DND-41 (cell line): Measurements from ENCODE around the gene THSD4.

ENCODE experiments used
- EZH2 ChIP-seq: IDR thresholded peaks from 3 replicates; pipeline ENCODE4 v1.6.1; 2012; ENCODE audit warnings: borderline replicate concordance, low read depth, mild to moderate bottlenecking, moderate library complexity, low read length, inconsistent platforms; ENCODE audit not compliant: severe bottlenecking
- TF ChIP-seq, protein P1 (sequence below): IDR thresholded peaks from 2 replicates; pipeline ENCODE4 v1.5.1; 2012; ENCODE audit warnings: borderline replicate concordance, low read length, moderate library complexity, mild to moderate bottlenecking; ENCODE audit not compliant: poor library complexity, severe bottlenecking; ENCODE audit errors: extremely low read depth

DNA sequence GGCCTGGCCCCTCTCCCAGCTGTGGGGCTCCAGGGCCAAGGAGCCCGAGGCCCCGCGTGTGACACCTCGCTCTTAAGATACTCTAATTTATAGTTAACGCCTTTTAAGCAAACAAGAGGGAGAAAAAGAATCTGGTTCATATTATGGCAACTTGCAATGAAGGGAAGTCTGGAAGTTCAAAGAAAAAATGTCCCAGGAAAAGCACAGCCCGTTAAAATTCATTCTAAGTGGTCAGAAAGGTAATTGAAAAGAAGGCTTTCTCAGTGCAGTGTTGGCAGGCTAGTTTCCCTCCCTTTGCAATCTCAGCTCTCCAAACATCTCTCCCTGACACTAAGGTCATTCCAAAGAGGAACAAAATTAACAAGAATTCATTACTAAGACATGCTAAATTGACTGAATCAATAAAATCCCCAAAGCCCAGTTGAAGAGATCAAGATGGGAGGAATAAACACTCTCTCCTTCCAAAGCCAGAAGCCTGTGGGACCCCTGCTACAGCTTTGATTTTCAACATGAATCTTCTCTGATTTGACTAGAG, 339.3 kb downstream of the THSD4 start:
- TF ChIP-seq, protein P1, sequence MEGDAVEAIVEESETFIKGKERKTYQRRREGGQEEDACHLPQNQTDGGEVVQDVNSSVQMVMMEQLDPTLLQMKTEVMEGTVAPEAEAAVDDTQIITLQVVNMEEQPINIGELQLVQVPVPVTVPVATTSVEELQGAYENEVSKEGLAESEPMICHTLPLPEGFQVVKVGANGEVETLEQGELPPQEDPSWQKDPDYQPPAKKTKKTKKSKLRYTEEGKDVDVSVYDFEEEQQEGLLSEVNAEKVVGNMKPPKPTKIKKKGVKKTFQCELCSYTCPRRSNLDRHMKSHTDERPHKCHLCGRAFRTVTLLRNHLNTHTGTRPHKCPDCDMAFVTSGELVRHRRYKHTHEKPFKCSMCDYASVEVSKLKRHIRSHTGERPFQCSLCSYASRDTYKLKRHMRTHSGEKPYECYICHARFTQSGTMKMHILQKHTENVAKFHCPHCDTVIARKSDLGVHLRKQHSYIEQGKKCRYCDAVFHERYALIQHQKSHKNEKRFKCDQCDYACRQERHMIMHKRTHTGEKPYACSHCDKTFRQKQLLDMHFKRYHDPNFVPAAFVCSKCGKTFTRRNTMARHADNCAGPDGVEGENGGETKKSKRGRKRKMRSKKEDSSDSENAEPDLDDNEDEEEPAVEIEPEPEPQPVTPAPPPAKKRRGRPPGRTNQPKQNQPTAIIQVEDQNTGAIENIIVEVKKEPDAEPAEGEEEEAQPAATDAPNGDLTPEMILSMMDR: no peak
- no peak for TF ChIP-seq EZH2
